Measurements from ENCODE around the gene SMURF1. TPM values are rescaled to one million over a fixed set of nuclear protein-coding genes. Genes with fewer than 3 reads are reported as not detected.
A peak's percentile ranks its signal among the peaks of the same experiment; 100 is the strongest.

Gene SMURF1
- total RNA-seq, 1 donor from 2014 or later = 44.7 TPM

DNA sequence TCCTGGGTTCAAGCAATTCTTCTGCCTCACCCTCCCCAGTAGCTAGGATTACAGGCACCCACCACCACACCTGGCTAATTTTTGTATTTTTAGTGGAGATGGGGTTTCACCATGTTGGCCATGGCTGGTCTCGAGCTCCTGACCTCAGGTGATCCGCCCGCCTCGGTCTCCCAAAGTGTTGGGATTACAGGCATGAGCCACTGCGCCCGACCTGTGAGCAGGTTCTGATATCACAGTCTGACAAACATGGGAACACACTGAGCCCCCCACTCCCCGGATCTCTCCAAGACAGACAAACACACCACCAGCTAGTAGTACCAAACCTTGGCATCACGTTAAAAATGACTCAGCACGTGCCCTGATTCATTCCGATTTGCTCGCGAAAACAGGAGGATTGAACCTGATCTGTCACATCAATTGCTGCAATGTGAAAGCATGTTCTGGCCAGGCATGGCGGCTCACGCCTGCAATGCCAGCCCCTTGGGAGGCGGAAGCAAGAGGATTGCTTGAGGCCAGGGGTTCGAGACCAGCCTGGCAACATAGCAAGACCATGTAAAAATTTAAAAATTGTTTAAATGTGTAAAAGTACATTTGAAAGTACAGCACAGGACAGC, 106.5 kb downstream of the SMURF1 start:
- H3K27ac Mint-ChIP-seq (ENCODE audit: unreplicated experiment) = peak overlapping the region; percentile 55
- no peak overlapping the region for H3K27ac ChIP-seq (ENCODE audit: low read depth, low read length)

DNA sequence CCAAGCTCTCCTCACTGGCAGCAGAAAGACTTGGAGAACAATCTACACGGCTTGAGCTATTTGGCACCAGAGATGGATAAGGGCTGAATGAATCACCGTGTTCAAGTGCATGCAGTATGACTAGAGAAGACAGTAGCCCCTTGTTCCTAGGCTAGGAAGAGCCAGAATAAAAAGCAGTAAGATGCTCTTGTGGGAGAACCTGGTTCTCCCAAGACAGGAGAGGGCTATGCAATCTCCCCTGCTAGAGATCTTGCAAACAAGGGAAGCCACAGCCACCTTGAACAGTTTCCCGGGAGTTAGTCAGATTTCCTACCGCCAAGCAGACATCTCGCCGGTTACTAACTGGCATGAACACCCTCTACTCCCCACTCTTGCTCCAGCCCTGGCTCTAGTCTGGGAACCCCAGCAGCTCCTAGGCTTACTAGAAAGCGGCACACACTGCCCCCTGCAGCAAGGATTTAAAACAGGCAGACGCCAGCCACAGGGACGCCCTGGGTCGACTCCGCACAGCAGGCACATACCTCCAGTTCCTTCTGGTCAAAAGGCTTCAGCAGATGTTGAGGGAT, 107.3 kb downstream of the SMURF1 start:
- H3K27ac Mint-ChIP-seq (ENCODE audit: unreplicated experiment) = peak overlapping the region; percentile 47
- Histone ChIP-seq H3K27ac (ENCODE audit: low read depth, low read length) (no peak overlapping the region), H3K36me3 (ENCODE audit: insufficient read depth, low read length) (peaks cover 57% of the 10 kb centered on the region), H4K20me1 (ENCODE audit: insufficient read depth, low read length) (peaks cover 68% of the 10 kb centered on the region), H3K79me2 (ENCODE audit: insufficient read depth, low read length) (peaks cover 2% of the 10 kb centered on the region), H3K27me3 (ENCODE audit: insufficient read depth, low read length) (no peaks in the 10 kb centered on the region), H3K9me3 (ENCODE audit: insufficient read depth, low read depth, low read length) (no peaks in the 10 kb centered on the region), H3K4me1 (ENCODE audit: insufficient read depth, low read length) (peaks cover 10% of the 10 kb centered on the region), H3K9ac (ENCODE audit: low read length) (no peak overlapping the region), H3K4me3 (ENCODE audit: insufficient read depth, low read depth, low read length) (no peak overlapping the region), H3K4me2 (ENCODE audit: low read length) (no peak overlapping the region), H2AFZ (ENCODE audit: low read depth, low read length) (no peak overlapping the region)
- TF ChIP-seq, protein P1, sequence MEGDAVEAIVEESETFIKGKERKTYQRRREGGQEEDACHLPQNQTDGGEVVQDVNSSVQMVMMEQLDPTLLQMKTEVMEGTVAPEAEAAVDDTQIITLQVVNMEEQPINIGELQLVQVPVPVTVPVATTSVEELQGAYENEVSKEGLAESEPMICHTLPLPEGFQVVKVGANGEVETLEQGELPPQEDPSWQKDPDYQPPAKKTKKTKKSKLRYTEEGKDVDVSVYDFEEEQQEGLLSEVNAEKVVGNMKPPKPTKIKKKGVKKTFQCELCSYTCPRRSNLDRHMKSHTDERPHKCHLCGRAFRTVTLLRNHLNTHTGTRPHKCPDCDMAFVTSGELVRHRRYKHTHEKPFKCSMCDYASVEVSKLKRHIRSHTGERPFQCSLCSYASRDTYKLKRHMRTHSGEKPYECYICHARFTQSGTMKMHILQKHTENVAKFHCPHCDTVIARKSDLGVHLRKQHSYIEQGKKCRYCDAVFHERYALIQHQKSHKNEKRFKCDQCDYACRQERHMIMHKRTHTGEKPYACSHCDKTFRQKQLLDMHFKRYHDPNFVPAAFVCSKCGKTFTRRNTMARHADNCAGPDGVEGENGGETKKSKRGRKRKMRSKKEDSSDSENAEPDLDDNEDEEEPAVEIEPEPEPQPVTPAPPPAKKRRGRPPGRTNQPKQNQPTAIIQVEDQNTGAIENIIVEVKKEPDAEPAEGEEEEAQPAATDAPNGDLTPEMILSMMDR (IDR thresholded peaks at IDR 0.05; ENCODE audit: insufficient read depth, low read depth, low read length) = peak; percentile 48
- TF ChIP-seq EZH2 (IDR thresholded peaks at IDR 0.05; ENCODE audit: insufficient read depth, low read length) = no peak
- no peaks in the 10 kb centered on the region for H3K27me3 Mint-ChIP-seq (ENCODE audit: low read depth, unreplicated experiment)
- H3K9me3 Mint-ChIP-seq (ENCODE audit: unreplicated experiment) = no peaks in the 10 kb centered on the region
- H3K36me3 Mint-ChIP-seq (ENCODE audit: low read depth, unreplicated experiment) = peaks cover 24% of the 10 kb centered on the region
- FAIRE-seq (no peak), DNase-seq (ENCODE audit: low read depth) (peak; percentile 89)
- peaks cover 10% of the 10 kb centered on the region for H3K4me1 Mint-ChIP-seq (ENCODE audit: low read depth, unreplicated experiment)
- no peak overlapping the region for H3K4me3 Mint-ChIP-seq (ENCODE audit: unreplicated experiment)

More for the DNA sequence above, 106.5 kb downstream of the SMURF1 start:
- H3K9me3 ChIP-seq (ENCODE audit: insufficient read depth, low read depth, low read length) = no peaks in the 10 kb centered on the region
- no peaks in the 10 kb centered on the region for H3K27me3 ChIP-seq (ENCODE audit: insufficient read depth, low read length)
- TF ChIP-seq, protein P1 (IDR thresholded peaks at IDR 0.05; ENCODE audit: insufficient read depth, low read depth, low read length) = no peak
- TF ChIP-seq EZH2 (IDR thresholded peaks at IDR 0.05; ENCODE audit: insufficient read depth, low read length) = no peak
- H3K4me1 ChIP-seq (ENCODE audit: insufficient read depth, low read length) = peaks cover 10% of the 10 kb centered on the region
- DNase-seq (ENCODE audit: low read depth) (no peak), FAIRE-seq (no peak)
- H3K4me2 ChIP-seq (ENCODE audit: low read length) = no peak overlapping the region
- H3K27me3 Mint-ChIP-seq (ENCODE audit: low read depth, unreplicated experiment) = no peaks in the 10 kb centered on the region
- no peak overlapping the region for H3K4me3 Mint-ChIP-seq (ENCODE audit: unreplicated experiment)
- H3K9ac ChIP-seq (ENCODE audit: low read length) = no peak overlapping the region
- H3K4me3 ChIP-seq (ENCODE audit: insufficient read depth, low read depth, low read length) = no peak overlapping the region
- H3K36me3 ChIP-seq (ENCODE audit: insufficient read depth, low read length) = peaks cover 57% of the 10 kb centered on the region
- peaks cover 24% of the 10 kb centered on the region for H3K36me3 Mint-ChIP-seq (ENCODE audit: low read depth, unreplicated experiment)
- peaks cover 68% of the 10 kb centered on the region for H4K20me1 ChIP-seq (ENCODE audit: insufficient read depth, low read length)
- no peaks in the 10 kb centered on the region for H3K9me3 Mint-ChIP-seq (ENCODE audit: unreplicated experiment)
- peaks cover 15% of the 10 kb centered on the region for H3K4me1 Mint-ChIP-seq (ENCODE audit: low read depth, unreplicated experiment)
- no peak overlapping the region for H2AFZ ChIP-seq (ENCODE audit: low read depth, low read length)
- H3K79me2 ChIP-seq (ENCODE audit: insufficient read depth, low read length) = peaks cover 2% of the 10 kb centered on the region
